Ureter (tissue), 1 donor: ENCODE measurements around the gene RUFY2. TPM values are rescaled to one million over a fixed set of nuclear protein-coding genes. Genes with fewer than 3 reads are reported as not detected.
"Not testable (repeated sequence)": the region's sequence is repeated elsewhere in the genome, so short reads cannot be mapped to it uniquely, and the experiment has no call there.

ENCODE experiments used
- DNase-seq: peaks from one replicate; pipeline ENCODE4 v3.0.0-alpha.2; 2020; ENCODE audit warnings: low spot score
- total RNA-seq: library from RNA; stranded (reverse); gene quantifications from one replicate; pipeline ENCODE4 v1.2.4, GENCODE V29; 2023
- donor health status: DM: yes; HTN: yes; CAD: no.

Gene RUFY2
- total RNA-seq, 1 donor from 2014 or later: 43.6 TPM

DNA sequence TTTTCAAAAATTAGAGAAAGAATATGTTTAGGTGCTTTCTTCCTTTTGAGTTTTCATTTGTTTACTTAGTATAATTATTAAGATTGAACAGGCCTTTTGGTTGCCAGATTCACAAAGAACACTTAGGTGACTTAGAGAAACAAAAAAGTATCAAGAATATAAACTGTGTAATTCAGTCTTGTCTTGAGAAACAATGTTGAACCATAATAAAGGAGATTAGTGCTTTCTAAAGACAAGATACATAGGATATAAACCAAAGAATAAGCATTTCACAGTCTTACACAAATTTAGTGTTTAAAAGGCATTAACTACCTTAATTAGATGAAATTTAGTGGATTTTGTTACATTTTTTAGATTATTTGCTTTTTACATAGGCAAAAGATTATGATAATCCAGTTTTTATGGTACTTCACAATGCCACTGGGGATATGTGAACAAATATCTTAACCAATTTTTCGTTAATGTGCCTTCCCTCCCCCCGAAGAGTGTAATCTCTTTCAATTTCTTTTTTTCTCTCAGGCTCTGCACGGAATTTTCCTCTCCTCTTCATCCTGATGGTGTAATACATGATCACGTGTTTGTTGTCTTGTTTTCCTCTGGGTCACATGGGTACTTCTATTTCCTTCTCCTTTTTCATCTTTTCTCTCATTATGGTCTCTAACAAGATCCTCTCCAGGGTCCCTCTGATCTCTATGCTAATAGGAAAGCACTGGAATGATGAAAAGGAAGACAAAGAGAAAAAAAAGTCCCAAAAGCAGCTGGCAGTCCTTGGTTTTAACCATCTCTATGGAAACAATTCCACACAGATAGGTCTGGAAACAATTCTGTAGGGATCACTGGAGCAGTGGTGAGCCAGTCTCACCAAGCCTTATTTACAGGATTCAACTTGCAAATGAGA lies 78.9 kb downstream of the RUFY2 start:
- no peak for DNase-seq

GRCh38 chr10:68324396-68324795 lies 82.7 kb downstream of the RUFY2 start:
- DNase-seq: not testable (repeated sequence)

DNA sequence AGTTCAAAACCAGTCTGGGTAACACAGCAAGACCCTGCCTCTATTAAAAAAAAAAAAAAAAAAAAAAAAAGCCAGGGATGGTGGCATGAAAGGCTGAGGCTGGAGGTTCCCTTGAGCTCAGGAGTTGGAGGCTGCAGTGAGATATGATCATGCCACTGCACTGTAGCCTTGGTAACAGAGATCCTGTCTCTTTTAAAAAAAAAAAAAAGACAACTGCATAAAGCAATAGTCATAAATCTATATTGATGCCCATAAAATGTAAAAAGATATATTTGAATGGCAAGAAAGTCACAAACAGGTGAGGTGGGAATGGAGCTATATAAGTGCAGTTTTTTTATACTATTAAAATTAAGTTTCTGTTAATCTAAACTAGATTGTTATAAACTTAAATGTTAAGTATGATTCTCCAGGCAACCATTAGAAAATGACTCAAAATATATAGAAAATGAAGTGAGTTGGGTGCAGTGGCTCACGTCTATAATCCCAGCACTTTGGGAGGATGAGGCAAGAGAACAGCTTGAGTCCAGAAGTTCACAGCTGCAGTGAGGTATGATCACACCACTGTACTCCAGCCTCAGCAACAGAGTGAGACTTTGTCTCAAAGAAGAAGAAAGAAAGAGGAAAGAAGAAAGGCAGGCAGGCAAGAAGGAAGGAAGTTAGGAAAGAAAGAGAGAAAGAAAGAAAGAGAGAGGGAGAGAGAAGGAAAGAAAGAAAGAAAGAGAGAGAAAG lies 88.6 kb downstream of the RUFY2 start:
- no peak for DNase-seq

DNA sequence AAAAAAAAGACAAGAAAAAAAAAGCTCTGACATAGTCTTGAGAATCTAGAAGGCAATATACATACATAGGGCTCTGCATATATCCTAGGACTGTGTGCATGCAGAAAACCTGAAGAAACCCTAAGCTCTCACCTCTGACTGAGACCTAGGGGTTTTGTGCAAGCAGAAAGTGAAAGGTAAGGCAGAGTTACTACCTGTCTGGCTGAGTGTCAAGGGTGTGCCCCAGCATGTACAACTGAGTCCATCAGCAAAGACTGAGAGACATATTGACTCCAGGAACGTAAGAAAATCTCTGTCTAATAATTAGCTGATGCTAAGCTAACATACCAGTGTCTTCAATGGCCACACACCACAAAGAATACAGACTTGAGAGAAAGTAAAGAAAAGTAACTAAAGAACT lies 91.5 kb downstream of the RUFY2 start:
- DNase-seq: no peak

GRCh38 chr10:68314930-68315329 lies 92.1 kb downstream of the RUFY2 start:
- not testable (repeated sequence) for DNase-seq

DNA sequence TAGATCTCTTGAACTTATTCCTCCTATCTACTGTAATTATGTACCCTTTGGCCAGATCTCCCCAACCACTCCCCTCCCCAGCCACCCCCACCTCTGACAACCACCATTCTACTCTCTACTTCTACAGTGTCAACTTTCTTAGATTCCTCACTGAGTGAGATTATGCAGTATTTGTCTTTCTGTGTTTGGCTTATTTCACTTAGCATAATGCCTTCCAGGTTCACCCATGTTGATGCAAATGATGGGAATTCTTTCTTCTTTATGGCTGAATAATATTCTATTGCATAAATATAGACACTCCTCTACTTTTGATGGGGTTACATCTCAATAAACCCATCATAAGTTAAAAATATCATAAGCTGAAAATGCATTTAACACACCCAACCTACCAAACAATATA lies 96.5 kb downstream of the RUFY2 start:
- DNase-seq: no peak

- no peak for DNase-seq
Measured at GRCh38 chr10:68305854-68306253, 101.2 kb downstream of the RUFY2 start.

DNA sequence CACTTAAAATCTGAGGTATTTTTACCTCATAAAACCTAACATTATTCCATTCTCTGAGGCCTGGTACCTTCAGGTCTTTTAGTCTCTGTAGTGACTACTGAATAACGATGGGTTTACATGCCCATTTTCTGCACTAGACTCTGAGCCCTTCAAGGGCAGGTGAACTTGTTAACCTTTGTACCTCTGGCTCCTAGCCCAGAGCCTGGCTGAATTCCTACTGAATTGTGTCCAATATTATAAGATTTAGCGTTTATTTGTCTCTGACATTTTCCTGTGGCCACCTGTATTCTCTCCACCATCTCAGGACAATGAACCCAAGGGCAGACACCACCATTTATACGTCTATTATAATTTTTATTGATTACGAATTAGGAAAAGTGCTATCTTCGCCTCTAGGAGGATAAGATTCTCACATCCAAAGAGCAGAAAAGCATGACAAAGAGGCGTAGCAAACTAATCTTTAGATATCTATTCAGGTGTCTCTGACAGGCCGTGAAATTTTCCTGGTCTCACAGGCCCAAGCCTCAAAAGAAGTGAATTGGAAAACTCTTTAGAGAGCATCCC lies 103.1 kb downstream of the RUFY2 start:
- DNase-seq: no peak

DNA sequence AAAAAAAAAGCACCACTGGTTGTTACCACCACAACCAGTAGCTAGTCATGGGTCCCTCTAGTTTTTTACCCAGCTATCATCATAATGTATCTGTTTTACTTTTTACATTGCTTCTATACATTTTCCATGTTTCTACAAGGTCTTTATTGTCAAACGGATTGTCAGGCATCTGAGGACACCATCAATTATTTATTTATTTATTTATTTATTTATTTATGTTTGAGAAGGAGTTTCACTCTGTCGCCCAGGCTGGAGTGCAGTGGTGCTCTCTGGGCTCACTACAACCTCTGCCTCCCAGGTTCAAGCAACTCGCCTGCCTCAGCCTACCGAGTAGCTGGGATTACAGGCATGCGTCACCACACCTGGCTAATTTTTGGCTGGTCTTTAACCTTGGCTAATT lies 104.2 kb downstream of the RUFY2 start:
- no peak for DNase-seq

DNA sequence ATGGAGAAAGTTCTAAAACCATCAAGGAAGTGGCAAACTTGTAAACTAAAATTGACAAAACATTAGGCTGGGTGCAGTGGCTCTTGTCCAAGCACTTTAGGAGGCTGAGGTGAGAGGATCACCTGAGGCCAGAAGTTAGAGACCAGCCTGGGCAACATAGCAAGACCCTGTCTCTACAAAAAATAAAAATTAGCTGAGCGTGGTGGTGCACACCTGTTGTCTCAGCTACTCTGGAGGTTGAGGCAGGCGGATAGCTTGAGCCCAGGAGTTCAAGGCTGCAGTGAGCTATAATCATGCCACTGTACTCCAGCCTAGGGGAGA lies 104.6 kb downstream of the RUFY2 start:
- no peak for DNase-seq

GRCh38 chr10:68301790-68302502 lies 105.1 kb downstream of the RUFY2 start:
- no peak for DNase-seq

GRCh38 chr10:68301301-68301700 lies 105.8 kb downstream of the RUFY2 start:
- no peak for DNase-seq

- no peak for DNase-seq
Measured at GRCh38 chr10:68296843-68297663, 110.0 kb downstream of the RUFY2 start.

Other genes with a start within 250 kb of the RUFY2 start
- not detected for gene ATOH7, start 175.2 kb downstream of the RUFY2 start, total RNA-seq
- 103 TPM for gene HNRNPH3, start 75.2 kb downstream of the RUFY2 start, total RNA-seq
- 13.9 TPM for gene PBLD, start 74.3 kb downstream of the RUFY2 start, total RNA-seq
- 4.4 TPM for gene DNA2, start 64.7 kb upstream of the RUFY2 start, total RNA-seq
- gene SLC25A16, start 120.2 kb upstream of the RUFY2 start, total RNA-seq: 36.8 TPM
- gene TET1, start 153.1 kb upstream of the RUFY2 start, total RNA-seq: 4.8 TPM